ENCODE data around the gene RTN4R.

Gene RTN4R

DNA sequence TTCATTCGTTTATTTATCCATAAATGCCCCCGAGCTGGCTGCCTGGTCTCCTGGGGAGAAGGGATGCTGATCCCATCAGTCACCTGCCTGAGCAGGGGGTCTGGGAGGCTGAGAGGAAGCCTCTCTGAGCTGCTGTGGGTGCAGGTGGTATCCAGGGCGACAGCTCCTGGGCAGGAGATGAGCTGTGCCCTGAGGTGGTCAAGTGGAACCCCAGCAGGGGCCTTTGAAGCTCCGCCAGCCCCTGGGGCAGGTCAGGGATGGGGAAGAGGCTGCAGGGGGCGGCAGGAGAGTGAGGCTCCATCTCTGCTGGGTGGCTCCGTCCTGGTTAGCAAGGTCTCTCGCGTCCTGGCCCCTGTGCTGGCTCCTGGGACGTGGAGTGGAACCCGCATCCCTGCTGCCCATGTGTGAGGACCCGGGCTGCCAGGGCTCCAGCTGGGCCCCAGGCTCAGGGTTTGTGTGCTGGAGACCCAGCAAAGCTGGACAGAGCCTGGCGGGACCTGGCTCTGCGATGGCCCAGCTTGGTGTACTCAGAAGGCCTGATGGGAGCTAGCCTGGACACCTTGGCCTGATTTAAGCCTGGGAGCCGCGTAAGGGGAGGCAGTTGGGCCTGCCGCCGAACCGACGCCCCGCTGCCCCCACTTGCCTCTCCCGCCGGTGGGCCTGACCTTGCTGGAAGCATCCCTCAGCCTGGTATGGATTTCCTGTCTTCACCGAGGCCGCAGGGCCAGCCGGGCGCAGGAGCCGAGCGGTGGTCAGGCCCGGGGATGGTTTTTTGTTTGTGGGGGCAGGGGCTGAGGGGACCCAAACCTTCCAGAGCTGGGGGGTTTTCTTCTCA lies 44.5 kb downstream of the RTN4R start:
- no peaks in the 10 kb centered on the region for H3K27me3 ChIP-seq (ENCODE audit: control insufficient read depth, insufficient read depth, low read length)
- H3K9me3 ChIP-seq (ENCODE audit: control insufficient read depth, insufficient read depth, low read length): no peaks in the 10 kb centered on the region
- no peaks in the 10 kb centered on the region for H3K36me3 ChIP-seq (ENCODE audit: control insufficient read depth, insufficient read depth, low read length)
- H3K27ac ChIP-seq (ENCODE audit: low read length): no peak overlapping the region
- WGBS (ENCODE audit: insufficient coverage, insufficient read length): no CpG with 5 or more reads among the region's 29 CpGs
- no peak overlapping the region for H3K4me3 ChIP-seq (ENCODE audit: low read length)
- DNase-seq (ENCODE audit: low read depth, low spot score): no peak
- no peaks in the 10 kb centered on the region; the same call in 1 of the 2 replicates for H3K4me1 ChIP-seq (ENCODE audit: control insufficient read depth, insufficient read depth, low read length)

DNA sequence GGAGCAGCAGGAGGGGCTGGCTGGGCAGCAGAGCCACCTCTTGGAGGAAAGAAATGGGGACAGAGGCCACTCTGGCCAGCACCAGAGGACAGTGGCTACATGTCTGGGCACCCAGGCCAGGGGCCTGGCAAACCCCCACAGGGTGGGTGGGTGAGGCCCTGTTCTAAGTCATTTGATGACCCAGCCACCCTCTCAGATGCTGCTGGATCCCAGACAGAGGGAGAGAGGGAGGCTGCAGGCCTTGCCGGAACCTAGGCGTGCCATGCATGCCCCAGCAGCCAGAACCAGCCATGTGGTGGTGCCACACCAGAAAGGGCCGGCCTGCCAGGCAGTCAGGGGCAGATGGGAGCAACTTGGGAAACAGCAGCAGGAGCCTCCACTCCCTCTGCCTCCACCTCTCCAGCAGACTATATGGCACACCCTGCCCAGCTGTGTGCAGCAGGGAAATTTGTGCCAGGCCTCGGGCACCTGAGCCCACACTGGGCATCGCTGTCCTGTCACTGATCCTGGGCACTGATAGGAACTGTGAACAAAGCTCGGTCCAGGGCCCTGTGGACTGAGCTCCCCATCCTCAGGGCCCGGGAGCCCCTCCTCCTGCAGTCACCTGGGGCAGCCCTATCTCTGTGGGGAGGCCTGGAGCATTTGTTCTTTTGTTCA lies 45.2 kb downstream of the RTN4R start:
- H3K9me3 ChIP-seq (ENCODE audit: control insufficient read depth, insufficient read depth, low read length): no peaks in the 10 kb centered on the region
- WGBS (ENCODE audit: insufficient coverage, insufficient read length): no CpG with 5 or more reads among the region's 7 CpGs
- H3K27ac ChIP-seq (ENCODE audit: low read length): no peak overlapping the region
- no peak overlapping the region for H3K4me3 ChIP-seq (ENCODE audit: low read length)
- H3K36me3 ChIP-seq (ENCODE audit: control insufficient read depth, insufficient read depth, low read length): no peaks in the 10 kb centered on the region
- no peaks in the 10 kb centered on the region for H3K27me3 ChIP-seq (ENCODE audit: control insufficient read depth, insufficient read depth, low read length)
- H3K4me1 ChIP-seq (ENCODE audit: control insufficient read depth, insufficient read depth, low read length): no peaks in the 10 kb centered on the region; the same call in 1 of the 2 replicates
- DNase-seq (ENCODE audit: low read depth, low spot score): no peak

DNA sequence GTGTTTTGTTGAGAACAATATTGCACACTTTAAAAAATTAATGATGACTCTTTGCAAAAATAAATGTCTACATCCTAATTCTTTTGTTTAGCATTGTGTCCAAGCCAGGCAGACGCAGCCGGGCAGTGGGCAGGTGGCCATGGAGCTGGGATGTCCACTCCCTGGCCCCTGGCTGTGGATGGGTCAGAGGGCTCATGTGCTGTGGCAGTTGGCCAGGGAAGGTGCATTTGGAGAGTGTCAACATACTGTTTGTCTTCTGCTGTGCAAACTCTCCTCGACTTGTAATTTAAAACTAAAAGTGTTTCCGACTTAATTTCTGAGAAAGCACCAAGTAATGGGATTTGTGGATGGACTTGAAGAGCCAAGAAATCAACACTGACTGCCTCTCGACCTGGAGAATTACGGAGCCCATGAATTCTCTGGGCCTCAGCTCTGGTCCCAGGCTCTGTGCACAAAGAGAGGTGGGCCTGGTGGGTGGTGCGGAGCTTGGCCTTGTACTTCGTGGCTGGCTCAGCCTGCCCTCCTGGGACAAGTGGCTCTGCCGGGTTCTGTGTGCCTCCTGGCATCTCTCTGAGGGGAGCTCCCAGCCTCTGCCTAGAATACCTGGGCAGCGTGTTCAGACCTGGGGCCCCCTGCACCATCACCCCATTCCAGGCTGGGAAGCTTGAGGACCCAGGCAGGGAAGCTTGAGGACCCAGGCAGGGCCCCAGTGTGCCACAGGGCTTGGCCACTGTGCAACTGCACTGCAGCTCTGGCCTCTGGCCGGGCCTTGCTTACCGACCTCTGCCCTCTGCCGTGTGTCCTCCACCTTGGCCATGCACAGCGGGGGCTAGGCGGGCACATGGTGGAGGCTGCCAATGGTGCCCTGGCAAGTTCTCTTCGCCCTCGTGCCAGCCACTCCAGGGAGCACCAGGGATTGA lies 46.4 kb downstream of the RTN4R start:
- Histone ChIP-seq H3K36me3 (ENCODE audit: control insufficient read depth, insufficient read depth, low read length) (no peaks in the 10 kb centered on the region), H3K4me1 (ENCODE audit: control insufficient read depth, insufficient read depth, low read length) (no peaks in the 10 kb centered on the region; the same call in 1 of the 2 replicates), H3K9me3 (ENCODE audit: control insufficient read depth, insufficient read depth, low read length) (no peaks in the 10 kb centered on the region), H3K27me3 (ENCODE audit: control insufficient read depth, insufficient read depth, low read length) (no peaks in the 10 kb centered on the region), H3K27ac (ENCODE audit: low read length) (no peak overlapping the region), H3K4me3 (ENCODE audit: low read length) (no peak overlapping the region)
- no CpG with 5 or more reads among the region's 17 CpGs for WGBS (ENCODE audit: insufficient coverage, insufficient read length)
- no peak for DNase-seq (ENCODE audit: low read depth, low spot score)

DNA sequence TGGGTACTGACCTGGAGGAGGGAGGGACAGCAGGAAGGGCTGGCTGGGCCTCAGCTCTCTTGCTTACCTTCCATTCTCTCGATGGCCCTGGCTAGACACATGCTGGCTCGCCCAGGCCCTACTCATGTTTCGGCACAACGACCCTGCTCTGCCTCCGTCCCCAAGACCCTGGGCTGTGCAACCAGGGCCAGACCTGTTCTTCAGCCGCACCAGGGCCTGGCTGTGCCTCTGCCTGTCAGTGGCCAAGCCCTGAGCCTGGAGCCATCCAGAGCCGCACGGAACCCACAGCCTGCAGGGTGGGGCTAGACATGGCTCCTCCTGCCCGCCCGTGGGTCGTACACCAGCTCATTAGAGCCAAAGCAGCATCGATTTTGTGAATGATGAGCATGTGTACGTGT lies 47.5 kb downstream of the RTN4R start:
- no peaks in the 10 kb centered on the region for H3K27me3 ChIP-seq (ENCODE audit: control insufficient read depth, insufficient read depth, low read length)
- WGBS (ENCODE audit: insufficient coverage, insufficient read length): no CpG with 5 or more reads among the region's 13 CpGs
- H3K4me1 ChIP-seq (ENCODE audit: control insufficient read depth, insufficient read depth, low read length): no peaks in the 10 kb centered on the region; the same call in 1 of the 2 replicates
- no peak overlapping the region for H3K27ac ChIP-seq (ENCODE audit: low read length)
- no peak for DNase-seq (ENCODE audit: low read depth, low spot score)
- H3K36me3 ChIP-seq (ENCODE audit: control insufficient read depth, insufficient read depth, low read length): no peaks in the 10 kb centered on the region
- no peak overlapping the region for H3K4me3 ChIP-seq (ENCODE audit: low read length)
- H3K9me3 ChIP-seq (ENCODE audit: control insufficient read depth, insufficient read depth, low read length): no peaks in the 10 kb centered on the region

DNA sequence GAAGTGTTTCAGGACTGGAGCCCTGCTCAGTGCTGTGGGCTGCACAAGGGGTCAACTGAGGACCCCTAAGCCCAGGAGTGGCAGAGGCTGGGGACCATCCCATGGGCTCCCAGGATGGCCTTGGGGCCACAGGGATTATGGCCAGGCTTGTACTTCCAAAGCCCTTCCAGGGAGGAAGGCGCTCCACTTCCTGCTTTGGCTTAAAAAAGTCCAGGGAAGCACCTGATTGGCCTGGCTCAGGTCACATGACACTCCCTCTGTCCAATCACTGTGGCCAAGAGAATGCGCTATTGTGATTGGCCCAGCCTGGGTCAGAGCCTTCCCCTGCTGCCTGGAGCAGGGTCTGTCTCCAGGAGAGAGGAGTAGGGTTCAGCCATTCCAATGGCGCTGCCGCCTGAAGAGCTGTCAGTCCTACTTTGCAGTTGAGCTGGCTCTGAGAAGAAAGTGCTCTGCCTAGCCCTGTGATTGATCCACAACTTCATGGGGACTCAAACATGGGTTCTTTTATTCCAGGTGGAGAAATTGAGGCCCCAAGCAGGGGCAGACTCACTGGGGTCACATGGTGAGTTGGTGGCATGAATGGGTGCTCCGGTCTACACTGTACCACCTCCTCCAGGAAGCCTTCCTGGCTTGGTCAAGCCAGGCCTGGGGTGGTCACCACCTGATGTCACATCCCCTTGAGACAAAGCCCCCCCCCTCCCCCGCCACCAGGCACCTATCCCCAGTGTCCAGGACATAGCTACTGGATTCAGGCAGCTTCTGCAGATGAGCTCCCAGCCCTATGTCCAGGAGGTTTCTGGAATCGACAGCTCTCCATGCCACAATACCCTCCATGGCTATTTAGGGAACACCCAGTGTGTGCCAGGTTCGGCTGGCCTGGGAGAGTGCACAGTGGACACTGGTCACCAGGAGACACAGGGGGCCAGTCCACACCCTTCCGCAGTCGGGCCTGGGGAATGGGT lies 48.2 kb downstream of the RTN4R start:
- H3K9me3 ChIP-seq (ENCODE audit: control insufficient read depth, insufficient read depth, low read length): no peaks in the 10 kb centered on the region
- H3K27me3 ChIP-seq (ENCODE audit: control insufficient read depth, insufficient read depth, low read length): no peaks in the 10 kb centered on the region
- H3K36me3 ChIP-seq (ENCODE audit: control insufficient read depth, insufficient read depth, low read length): no peaks in the 10 kb centered on the region
- no peaks in the 10 kb centered on the region for H3K4me1 ChIP-seq (ENCODE audit: control insufficient read depth, insufficient read depth, low read length)
- H3K27ac ChIP-seq (ENCODE audit: low read length): no peak overlapping the region
- no CpG with 5 or more reads among the region's 10 CpGs for WGBS (ENCODE audit: insufficient coverage, insufficient read length)
- DNase-seq (ENCODE audit: low read depth, low spot score): no peak
- H3K4me3 ChIP-seq (ENCODE audit: low read length): no peak overlapping the region

DNA sequence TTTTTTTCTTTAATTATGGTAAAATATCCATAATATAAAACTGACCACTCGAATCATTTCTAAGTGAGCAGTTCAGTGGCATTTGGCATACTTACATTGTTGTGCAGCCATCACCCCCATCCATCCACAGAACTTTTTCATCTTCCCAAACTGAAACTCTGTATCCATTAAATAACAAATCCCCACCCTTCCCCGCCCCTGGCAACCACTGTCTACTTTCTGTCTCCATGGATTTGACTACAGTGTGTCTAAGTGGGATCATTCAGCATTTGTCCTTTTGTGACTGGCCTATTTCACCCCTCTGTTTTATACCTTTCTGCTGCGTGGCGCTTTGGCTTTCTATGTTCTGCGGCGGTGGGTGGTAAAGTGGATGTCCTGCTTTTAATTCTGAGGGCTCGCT lies 49.1 kb downstream of the RTN4R start:
- Histone ChIP-seq H3K27ac (ENCODE audit: low read length) (no peak overlapping the region), H3K4me1 (ENCODE audit: control insufficient read depth, insufficient read depth, low read length) (no peaks in the 10 kb centered on the region), H3K36me3 (ENCODE audit: control insufficient read depth, insufficient read depth, low read length) (no peaks in the 10 kb centered on the region), H3K27me3 (ENCODE audit: control insufficient read depth, insufficient read depth, low read length) (no peaks in the 10 kb centered on the region), H3K4me3 (ENCODE audit: low read length) (no peak overlapping the region), H3K9me3 (ENCODE audit: control insufficient read depth, insufficient read depth, low read length) (no peaks in the 10 kb centered on the region)
- no CpG with 5 or more reads among the region's 7 CpGs for WGBS (ENCODE audit: insufficient coverage, insufficient read length)
- DNase-seq (ENCODE audit: low read depth, low spot score): no peak

DNA sequence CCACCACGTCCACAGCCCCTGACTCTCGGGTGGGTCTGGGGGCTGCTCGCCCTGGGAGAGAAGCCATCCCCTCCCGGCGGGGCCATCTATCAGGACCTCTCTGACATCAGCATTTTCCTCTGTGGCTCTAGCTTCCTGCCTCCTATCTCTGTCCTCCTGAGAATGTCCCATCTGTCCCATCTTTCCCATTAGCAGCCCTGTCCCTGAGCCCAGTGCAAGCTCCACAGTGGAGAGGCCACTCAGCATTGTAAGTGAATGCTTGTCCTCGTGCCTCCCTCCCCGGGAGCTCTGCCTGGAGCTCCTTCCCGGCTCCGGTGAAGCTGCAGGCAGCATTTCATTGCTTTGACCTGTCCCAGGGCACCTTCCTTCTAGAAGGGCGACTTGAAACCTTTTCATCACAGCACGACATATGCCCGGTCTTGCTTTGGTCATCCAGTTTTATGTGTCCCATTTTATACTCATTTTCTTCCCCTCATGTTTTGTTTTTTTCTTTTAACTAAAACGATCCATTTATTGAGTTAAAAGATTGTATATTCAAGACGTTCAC lies 49.7 kb downstream of the RTN4R start:
- H3K36me3 ChIP-seq (ENCODE audit: control insufficient read depth, insufficient read depth, low read length): no peaks in the 10 kb centered on the region
- H3K4me3 ChIP-seq (ENCODE audit: low read length): no peak overlapping the region
- no peaks in the 10 kb centered on the region for H3K4me1 ChIP-seq (ENCODE audit: control insufficient read depth, insufficient read depth, low read length)
- no peak for DNase-seq (ENCODE audit: low read depth, low spot score)
- WGBS (ENCODE audit: insufficient coverage, insufficient read length): no CpG with 5 or more reads among the region's 14 CpGs
- no peak overlapping the region for H3K27ac ChIP-seq (ENCODE audit: low read length)
- H3K27me3 ChIP-seq (ENCODE audit: control insufficient read depth, insufficient read depth, low read length): no peaks in the 10 kb centered on the region
- H3K9me3 ChIP-seq (ENCODE audit: control insufficient read depth, insufficient read depth, low read length): no peaks in the 10 kb centered on the region

DNA sequence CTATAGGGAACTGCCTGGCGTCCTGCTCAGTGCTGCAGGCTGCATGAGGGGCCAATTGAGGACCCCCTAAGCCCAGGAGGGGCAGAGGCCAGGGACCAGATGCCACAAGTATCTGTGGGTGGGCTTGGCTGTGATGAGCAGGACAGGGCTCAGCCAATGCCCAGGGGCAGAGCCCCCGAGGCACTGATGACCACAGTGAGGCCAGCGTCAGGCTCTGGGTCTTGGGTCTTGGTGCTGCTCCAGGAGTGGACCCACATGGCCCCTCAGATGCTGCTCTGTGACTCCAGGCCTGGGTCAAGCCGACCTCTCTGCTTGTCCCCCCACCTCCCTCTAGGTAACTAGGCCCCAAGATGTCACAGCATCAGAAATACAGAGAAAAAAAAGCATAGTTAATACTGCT lies 50.6 kb downstream of the RTN4R start:
- Histone ChIP-seq H3K4me1 (ENCODE audit: control insufficient read depth, insufficient read depth, low read length) (no peaks in the 10 kb centered on the region), H3K4me3 (ENCODE audit: low read length) (no peak overlapping the region), H3K36me3 (ENCODE audit: control insufficient read depth, insufficient read depth, low read length) (no peaks in the 10 kb centered on the region), H3K9me3 (ENCODE audit: control insufficient read depth, insufficient read depth, low read length) (no peaks in the 10 kb centered on the region), H3K27me3 (ENCODE audit: control insufficient read depth, insufficient read depth, low read length) (no peaks in the 10 kb centered on the region), H3K27ac (ENCODE audit: low read length) (no peak overlapping the region)
- WGBS (ENCODE audit: insufficient coverage, insufficient read length): no CpG with 5 or more reads among the region's 4 CpGs
- no peak for DNase-seq (ENCODE audit: low read depth, low spot score)

DNA sequence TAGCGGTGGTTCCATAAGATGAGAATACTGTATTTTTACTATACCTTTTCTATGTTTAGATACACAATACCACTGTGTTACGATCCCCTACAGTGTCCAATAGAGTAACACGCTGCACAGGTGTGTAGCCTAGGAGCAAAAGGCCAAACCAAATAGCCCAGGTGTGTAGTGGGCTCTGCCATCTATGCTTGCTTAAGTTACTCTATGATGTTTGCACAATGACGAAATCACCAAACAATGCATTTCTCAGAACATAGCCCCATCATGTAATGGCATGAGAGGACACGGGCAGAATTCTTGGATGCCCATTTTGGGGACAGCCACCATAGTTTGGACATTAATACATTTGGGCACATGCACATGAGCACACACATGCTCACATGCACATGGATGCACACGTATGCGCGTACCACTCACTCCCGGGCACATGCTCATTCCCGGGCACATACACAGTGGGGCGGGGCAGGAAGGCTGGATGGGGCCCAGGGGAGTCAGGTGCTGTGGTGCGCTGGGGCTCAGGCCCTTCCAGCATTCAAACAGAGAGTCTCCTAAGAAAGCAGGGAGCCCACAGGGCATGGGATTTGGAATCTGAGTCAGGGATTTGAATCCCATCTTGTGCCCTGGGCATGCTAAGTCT lies 51.1 kb downstream of the RTN4R start:
- no peaks in the 10 kb centered on the region for H3K27me3 ChIP-seq (ENCODE audit: control insufficient read depth, insufficient read depth, low read length)
- H3K4me1 ChIP-seq (ENCODE audit: control insufficient read depth, insufficient read depth, low read length): no peaks in the 10 kb centered on the region
- H3K27ac ChIP-seq (ENCODE audit: low read length): no peak overlapping the region
- no peak for DNase-seq (ENCODE audit: low read depth, low spot score)
- H3K36me3 ChIP-seq (ENCODE audit: control insufficient read depth, insufficient read depth, low read length): no peaks in the 10 kb centered on the region
- no peaks in the 10 kb centered on the region for H3K9me3 ChIP-seq (ENCODE audit: control insufficient read depth, insufficient read depth, low read length)
- no CpG with 5 or more reads among the region's 12 CpGs for WGBS (ENCODE audit: insufficient coverage, insufficient read length)
- H3K4me3 ChIP-seq (ENCODE audit: low read length): no peak overlapping the region

Measured in iPS DF 6.9 (cell line).